Brain microvascular endothelial cell (primary cell): ENCODE measurements around the gene GALC.

Experiments used
- DNase-seq: peaks from one replicate; pipeline ENCODE4 v3.0.0-alpha.2; 2020
- H3K27ac ChIP-seq: fragments of 250-450 bp; sonication (Bioruptor Pico); 2 replicates; pipeline ENCODE4 v1.5.1; 2020; ENCODE audit warnings: mild to moderate bottlenecking, moderate library complexity
- H3K27me3 ChIP-seq: fragments of 250-450 bp; sonication (Bioruptor Pico); replicated peaks from 2 replicates; pipeline ENCODE4 v1.5.1; 2020; ENCODE audit warnings: mild to moderate bottlenecking
- H3K36me3 ChIP-seq: fragments of 250-450 bp; sonication (Bioruptor Pico); replicated peaks from 2 replicates; pipeline ENCODE4 v1.5.1; 2020; ENCODE audit warnings: mild to moderate bottlenecking
- H3K4me3 ChIP-seq: 2 replicates; pipeline ENCODE4 v1.5.1; 2011; ENCODE audit warnings: low read depth, mild to moderate bottlenecking, control low read depth, low read length, moderate library complexity
- in situ Hi-C: cut with HindIII; loops from 2 replicates; pipeline ENCODE4 v1.10.0; 2017; ENCODE audit warnings: low sequenced_read_pairs, low pct_ligation_motif_present
- TF ChIP-seq, protein P1 (sequence below): IDR thresholded peaks from 2 replicates; pipeline ENCODE4 v1.5.1; 2011; ENCODE audit warnings: low read depth, mild to moderate bottlenecking, moderate library complexity, low read length, control low read depth, inconsistent platforms; ENCODE audit errors: missing control alignments

The GALC gene

DNA sequence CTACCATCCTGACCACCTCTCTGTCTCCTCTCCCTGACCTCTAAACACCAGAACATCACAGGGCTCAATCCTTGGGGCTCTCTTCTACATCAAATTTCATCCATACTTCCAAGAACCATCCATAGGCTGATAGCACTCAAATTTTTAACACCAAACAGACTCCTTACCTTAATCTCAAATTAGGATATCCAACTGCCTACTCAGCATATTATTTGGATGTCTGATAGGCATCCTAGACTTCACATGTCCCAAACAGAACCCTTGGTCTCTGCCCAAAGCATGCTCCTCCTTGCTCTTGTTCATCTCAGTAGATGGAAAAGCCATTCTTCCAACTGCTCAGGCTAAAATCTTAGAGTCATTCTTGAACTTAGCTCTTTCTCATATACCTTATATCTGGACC is 91.3 kb downstream of the GALC start:
- H3K27me3 ChIP-seq: no peaks in the 10 kb centered on the region
- H3K27ac ChIP-seq: no peak overlapping the region
- in situ Hi-C loops: no loop called here
- no peaks in the 10 kb centered on the region for H3K36me3 ChIP-seq
- H3K4me3 ChIP-seq: no peak overlapping the region
- TF ChIP-seq, protein P1, sequence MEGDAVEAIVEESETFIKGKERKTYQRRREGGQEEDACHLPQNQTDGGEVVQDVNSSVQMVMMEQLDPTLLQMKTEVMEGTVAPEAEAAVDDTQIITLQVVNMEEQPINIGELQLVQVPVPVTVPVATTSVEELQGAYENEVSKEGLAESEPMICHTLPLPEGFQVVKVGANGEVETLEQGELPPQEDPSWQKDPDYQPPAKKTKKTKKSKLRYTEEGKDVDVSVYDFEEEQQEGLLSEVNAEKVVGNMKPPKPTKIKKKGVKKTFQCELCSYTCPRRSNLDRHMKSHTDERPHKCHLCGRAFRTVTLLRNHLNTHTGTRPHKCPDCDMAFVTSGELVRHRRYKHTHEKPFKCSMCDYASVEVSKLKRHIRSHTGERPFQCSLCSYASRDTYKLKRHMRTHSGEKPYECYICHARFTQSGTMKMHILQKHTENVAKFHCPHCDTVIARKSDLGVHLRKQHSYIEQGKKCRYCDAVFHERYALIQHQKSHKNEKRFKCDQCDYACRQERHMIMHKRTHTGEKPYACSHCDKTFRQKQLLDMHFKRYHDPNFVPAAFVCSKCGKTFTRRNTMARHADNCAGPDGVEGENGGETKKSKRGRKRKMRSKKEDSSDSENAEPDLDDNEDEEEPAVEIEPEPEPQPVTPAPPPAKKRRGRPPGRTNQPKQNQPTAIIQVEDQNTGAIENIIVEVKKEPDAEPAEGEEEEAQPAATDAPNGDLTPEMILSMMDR: no peak
- DNase-seq: no peak

GRCh38 chr14:87901236-87901635 is 91.7 kb downstream of the GALC start:
- H3K27me3 ChIP-seq: no peaks in the 10 kb centered on the region
- no peak for DNase-seq
- in situ Hi-C loops: no loop called here

DNA sequence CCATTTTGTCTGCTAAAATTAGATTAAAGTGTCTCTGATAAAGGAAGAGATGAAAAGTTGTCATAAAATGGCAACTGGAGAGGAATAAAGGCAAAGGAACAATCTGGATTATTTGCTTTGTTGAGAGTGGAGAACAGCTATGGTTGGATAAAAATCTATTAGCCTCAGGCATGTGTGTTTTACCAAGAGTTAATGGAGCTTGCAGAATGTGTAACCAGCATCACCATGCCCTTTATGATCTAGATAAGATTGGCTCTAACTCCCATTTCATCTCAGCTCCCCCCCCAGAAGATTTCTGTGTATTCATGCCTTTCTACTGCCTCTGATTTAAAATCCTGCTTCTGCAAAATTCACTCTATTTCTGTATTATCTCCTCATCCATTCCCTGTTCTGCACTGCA is 93.8 kb downstream of the GALC start:
- H3K27ac ChIP-seq: no peak overlapping the region
- H3K27me3 ChIP-seq: no peaks in the 10 kb centered on the region
- H3K4me3 ChIP-seq: no peak overlapping the region
- H3K36me3 ChIP-seq: no peaks in the 10 kb centered on the region
- no peak for DNase-seq
- in situ Hi-C loops: no loop called here
- TF ChIP-seq, protein P1: no peak

More at GRCh38 chr14:87901236-87901635, 91.7 kb downstream of the GALC start:
- Histone ChIP-seq H3K36me3 (no peaks in the 10 kb centered on the region), H3K27ac (no peak overlapping the region), H3K4me3 (no peak overlapping the region)
- TF ChIP-seq, protein P1: no peak

GRCh38 chr14:87898301-87898700 is 94.7 kb downstream of the GALC start:
- no peak overlapping the region for H3K4me3 ChIP-seq

DNA sequence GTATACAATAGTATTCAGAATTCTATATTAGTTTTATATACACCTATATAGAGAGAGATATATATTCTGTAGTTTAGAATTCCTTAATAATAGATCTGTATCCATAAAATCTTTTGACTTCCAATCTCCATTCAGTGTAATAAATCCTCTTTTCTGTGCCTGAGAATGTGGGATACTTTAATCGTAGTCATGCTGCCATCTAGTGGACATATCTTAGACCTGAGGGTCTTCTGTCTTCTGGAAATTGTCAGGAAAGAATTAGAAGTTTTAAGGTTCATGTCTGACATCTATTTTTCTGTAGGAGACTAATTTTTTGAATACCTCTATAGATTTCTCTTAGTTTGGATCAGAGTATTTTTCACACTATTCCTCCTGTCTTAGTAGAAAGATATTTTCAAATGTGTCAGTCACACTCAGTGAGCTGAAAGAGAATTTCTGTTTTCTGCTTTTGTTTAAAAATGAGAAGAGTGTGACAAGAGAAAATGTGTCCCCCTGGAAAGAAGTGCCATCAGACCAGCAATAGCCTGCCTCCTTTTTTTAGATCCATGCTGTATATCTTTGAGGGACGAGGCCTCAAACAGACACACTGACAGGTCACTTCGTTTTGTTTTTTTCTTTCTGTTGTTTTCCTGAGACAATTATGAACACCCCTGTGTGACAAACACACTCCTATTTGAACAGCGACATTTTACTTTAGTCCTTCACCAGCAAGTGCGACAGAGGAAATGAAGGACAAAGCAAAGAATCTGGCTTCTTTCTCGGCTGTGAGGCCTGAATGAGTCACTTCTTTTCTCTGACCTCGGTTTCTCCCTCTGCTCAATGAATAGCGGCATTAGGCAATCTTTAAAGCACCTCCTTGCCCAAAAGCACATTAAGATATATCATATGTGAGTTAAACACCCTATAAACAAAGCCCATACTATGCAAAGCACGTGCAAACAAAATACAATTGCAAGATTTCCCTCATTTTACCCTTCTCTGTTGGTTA is 96.3 kb downstream of the GALC start:
- in situ Hi-C loops: no loop called here
- no peaks in the 10 kb centered on the region for H3K36me3 ChIP-seq
- DNase-seq: peak; percentile 34
- TF ChIP-seq, protein P1: peak; percentile 53
- no peak overlapping the region for H3K4me3 ChIP-seq
- no peaks in the 10 kb centered on the region for H3K27me3 ChIP-seq
- no peak overlapping the region for H3K27ac ChIP-seq

More at GRCh38 chr14:87898301-87898700, 94.7 kb downstream of the GALC start:
- no peaks in the 10 kb centered on the region for H3K36me3 ChIP-seq
- no peak overlapping the region for H3K27ac ChIP-seq
- in situ Hi-C loops: no loop called here
- DNase-seq: no peak
- no peaks in the 10 kb centered on the region for H3K27me3 ChIP-seq
- TF ChIP-seq, protein P1: no peak
